HG03469 (cell line): ENCODE data around the gene DLX4.

Experiments used
- ATAC-seq: cut with Tn5 transposase; IDR thresholded peaks from one replicate; pipeline ENCODE4 v1.9.1; 2021; ENCODE audit warnings: mild to moderate bottlenecking, moderate library complexity, moderate number of reproducible peaks; ENCODE audit not compliant: unreplicated experiment

DLX4 gene

GRCh38 chr17:49967621-49968404 is 1.2 kb upstream of the DLX4 start:
- ATAC-seq = no peak

GRCh38 chr17:49968405-49969133 is 421 bp upstream of the DLX4 start:
- ATAC-seq = no peak

DNA sequence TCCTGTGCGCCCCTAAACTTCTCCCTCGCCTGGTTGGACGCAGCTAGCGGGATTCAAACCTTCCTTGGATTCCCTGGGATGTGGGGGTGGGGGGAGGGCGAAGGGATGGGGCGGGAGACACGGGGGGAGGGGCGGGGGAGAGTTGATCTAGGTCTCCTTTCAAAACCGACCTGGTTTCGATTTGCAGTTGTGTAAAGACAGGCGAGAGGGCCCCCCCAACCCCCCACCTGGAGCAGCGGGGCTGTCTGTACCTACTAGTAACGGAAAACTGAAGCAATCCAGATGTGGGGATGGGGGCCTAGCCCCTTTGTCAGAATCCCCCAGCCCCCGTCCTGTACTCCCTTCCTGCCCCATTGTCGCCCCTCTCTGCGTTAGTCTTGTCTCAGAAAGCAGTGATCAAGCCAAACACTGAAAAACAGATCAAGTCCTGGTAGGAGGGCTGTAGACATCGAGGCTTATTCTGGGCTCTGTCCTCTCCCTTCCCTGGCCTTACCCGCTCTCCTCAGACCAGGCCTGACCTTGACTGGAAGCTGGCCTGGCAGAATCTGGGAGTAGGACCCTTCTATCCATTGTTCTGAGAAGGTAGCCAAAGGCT is 902 bp downstream of the DLX4 start:
- no peak for ATAC-seq

- ATAC-seq = no peak
Measured at GRCh38 chr17:49970498-49970897, 1.5 kb downstream of the DLX4 start.

- ATAC-seq = no peak
Measured at GRCh38 chr17:49971199-49971847, 2.3 kb downstream of the DLX4 start.

DNA sequence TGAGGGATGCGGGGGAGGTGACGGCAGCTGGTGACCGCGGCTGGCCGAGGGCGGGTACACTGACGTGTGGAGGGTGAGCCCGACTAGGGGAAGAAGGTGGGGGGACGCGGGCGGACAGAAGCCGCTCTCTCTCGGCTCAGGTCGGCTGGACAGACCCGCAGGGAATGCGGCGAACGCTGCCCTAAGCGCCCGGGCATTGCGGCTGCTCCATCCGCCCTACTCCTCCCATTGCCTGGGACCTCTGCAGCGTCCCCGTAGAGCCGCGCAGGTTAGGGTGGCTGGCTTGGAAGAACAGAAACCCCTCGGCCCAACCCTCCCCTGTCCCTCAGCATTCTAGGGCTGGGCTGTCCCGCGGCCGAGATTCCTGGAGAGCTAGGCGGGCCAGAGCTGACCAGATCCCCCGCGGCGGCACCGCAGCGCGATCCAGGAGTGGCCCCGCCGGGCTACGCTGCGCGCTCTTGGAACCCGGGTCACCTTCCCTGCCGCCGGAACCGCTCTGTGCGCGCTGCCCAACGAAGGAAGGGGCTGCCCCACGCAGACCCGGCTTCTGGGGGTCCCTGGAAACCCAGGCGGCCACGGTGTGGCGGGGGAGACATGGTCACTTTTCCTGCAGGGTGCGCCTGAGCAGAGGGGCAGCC is 3.0 kb downstream of the DLX4 start:
- ATAC-seq = no peak

- ATAC-seq = no peak
Measured at GRCh38 chr17:49972486-49973270, 3.7 kb downstream of the DLX4 start.

- ATAC-seq = no peak
Measured at GRCh38 chr17:49973271-49973615, 4.3 kb downstream of the DLX4 start.

DNA sequence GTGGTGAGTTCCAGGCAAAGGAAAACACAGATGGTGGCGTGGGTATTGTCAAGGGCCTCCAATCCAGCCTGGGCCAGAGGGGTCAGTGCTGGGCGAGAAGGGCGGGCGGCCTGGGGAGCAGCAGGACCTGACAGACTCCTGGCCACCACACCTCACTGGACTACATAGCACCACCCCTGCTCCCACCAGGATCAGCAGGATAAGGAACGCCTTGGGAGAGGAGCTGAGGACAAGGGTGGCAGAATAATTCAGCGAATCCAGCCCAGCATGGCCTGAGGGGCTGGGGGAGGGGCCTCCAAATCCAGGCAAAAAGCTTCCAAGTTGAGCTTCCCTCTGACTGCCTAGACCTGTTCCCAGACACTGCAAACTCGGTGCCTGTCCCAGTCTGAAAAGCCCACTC is 6.5 kb downstream of the DLX4 start:
- ATAC-seq = no peak

GRCh38 chr17:49976163-49976827 is 7.3 kb downstream of the DLX4 start:
- ATAC-seq = no peak

- ATAC-seq = no peak
Measured at GRCh38 chr17:49976828-49977202, 7.8 kb downstream of the DLX4 start.

DNA sequence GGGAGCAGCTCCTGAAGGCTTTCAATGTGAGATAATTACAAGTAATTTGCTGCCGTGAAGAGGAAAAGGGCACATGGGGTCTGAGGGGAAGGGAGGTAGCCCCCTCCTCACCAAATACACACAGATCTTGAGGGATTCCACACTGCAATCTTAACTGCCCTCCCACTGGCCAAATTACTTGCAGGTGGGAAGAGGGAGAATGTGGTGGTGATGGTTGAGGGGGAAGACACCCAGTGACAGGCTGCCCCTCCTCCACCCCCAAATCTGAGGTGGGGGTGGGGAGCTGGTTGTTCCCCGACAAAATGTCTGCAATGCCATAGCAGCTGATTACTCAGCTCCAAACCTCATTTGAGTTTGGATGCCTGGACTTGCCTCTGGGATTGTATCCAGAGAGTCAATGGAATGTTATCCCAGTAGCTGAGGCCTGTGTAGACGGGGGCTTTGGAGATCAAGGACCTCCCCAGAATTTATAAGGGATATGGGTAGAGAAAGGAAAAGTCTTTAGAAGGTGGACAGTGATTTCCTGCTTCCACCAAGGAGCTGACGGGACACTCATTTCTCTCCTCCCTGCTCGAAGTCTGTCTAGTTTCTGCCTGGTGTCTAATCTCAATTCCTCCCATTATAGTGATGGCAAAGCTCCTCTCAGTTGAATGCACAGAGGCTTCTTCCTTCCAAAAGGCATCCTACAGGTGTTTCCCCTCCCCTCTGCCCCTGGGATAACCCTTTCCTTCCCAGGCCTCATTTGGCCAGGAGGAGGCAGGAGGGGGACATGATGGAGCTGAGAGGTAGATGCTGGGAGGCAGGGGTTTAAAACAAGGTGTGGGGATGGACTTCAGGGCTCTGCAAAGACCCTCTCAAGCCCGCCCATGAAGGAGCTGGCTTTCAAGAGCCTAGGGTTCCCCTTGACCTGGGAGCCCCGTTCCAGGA is 8.7 kb downstream of the DLX4 start:
- ATAC-seq = no peak

DNA sequence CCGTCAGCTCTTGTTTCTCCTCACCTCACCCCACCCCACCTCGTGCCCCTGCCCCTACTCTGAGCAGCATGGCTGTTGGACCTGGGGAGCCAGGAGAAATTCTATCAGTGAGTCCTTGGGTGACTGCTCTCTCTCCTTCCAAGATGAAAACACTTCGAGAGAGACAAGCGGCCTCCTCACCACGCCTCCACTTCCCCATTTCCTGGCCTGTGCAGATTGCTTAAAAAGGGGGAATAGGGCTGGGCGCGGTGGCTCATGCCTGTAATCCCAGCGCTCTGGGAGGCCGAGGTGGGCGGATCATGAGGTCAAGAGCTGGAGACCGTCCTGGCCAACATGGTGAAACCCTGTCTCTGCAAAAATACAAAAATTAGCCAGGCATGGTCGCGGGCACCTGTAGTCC is 9.5 kb downstream of the DLX4 start:
- no peak for ATAC-seq

DNA sequence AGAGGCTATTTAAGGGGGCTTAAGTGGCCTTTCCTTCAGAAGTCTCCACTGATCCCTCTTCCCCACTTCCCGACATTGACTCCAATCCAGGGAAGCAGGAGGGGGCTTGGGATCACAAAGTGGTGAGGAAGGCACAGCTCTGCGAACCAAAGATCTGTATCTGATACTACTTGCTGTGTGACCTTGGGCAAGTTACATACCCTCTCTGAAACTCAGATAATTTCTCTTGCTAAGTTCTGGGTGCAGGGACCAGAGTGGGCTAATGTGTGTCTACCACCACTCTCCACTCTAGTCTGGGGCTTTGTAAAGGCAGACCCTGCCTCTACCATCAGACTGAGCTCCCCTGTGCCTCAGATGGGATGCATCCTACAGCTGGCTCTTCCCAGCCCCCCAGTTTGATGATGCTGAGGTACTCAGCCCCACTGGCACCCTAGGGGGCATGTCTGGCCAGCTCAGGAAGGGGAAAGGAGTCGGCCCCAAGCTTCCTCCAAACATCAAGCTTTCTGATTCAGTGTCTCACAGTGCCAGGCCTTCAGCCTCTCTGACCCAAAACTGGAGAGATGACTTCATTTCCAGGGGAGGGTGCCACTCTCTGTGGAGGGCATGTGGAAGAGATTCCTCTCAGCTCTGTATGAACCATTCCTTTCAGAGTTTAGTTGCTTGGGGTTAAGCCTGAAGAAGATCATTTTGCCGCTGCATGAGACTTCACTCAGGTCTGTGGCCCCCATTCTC is 10.9 kb downstream of the DLX4 start:
- no peak for ATAC-seq

DNA sequence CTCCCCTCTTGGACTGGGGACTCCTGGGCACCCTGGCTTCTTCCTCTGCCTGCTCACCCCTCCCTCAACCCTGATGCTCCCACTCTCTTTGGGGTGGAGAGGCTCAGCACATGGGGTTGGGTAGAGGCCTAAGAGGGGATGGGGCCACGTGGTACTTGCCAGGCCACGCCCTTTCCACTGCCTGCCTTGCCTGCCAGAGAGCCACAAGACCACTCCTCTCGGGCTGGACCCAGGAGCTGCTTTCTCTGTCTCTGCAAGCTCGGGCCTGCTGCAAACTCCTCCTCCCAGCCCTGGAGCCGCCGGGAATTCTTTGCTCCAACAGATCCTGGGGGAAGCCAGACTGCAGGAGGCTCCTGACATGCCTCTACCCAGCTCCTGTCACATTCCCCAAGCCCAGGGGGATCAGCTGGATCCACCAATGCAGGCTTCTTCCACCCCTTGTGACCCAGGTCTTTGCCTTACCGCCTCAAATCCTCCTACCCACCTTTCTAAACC is 11.8 kb downstream of the DLX4 start:
- no peak for ATAC-seq

- no peak for ATAC-seq
Measured at GRCh38 chr17:49984283-49984682, 15.3 kb downstream of the DLX4 start.

DNA sequence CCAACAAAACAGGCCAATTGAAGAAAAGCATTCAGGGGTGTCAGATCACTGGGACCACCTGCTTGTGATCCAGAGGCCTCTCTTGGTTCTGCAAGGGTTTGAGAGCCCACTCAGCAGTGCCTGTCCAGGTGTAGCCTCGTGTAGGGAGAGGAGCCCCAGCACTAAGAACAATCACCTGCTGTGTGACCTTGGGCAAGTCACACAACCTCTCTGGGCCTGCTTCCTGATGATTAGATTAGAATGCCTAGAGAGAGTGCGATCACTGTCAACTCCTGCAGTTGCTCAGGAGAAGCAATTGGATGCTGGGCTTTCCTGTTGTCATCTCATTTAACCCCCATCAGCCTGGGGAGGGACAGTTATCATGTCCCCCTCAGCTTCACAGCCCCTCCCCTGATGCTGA is 15.8 kb downstream of the DLX4 start:
- ATAC-seq = no peak
